ENCODE results near the gene PIK3CB.
"Not testable (repeated sequence)": the region's sequence is repeated elsewhere in the genome, so short reads cannot be mapped to it uniquely, and the experiment has no call there.

Gene PIK3CB

DNA sequence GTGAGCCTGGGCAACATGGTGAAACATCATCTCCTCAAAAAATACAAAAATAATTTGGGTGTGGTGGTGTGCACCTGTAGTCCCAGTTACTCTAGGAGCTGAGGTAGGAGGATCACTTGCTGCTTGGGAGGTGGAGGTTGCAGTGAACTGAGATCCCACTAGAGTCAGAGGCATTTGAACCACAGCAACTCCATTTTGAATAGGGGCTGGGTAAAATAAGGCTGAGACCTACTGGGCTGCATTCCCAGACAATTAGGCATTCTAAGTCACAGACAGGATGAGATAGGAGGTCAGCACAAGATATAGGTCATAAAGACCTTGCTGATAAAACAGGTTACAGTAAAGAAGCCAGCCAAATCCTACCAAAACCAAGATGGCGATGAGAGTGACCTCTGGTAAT, 12.1 kb upstream of the PIK3CB start:
- not testable (repeated sequence) for DNase-seq (ENCODE audit: low read depth)

- DNase-seq (ENCODE audit: low read depth) = no peak
Observed at GRCh38 chr3:138846262-138846791, 11.6 kb upstream of the PIK3CB start.

GRCh38 chr3:138845771-138846173, 11.0 kb upstream of the PIK3CB start:
- no peak for DNase-seq (ENCODE audit: low read depth)

DNA sequence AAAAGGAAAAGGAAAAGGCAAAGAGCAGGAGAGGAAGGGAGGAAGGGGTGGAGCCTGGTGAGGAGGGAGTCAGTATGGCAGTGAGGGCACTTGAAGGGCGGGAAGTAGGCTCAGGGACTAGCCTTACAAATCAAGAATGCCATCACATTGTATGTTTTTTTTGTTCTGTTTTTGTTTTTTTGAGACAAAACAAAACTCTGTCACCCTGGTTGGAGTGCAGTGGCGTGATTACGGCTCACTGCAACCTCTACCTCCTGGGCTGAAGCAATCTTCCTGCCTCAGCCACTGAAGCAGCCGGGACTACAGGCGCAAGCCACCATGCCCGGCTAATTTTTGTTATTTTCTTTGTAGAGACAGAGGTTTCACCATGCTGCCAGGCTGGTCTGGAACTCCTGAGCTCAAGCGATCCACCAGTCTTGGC, 10.5 kb upstream of the PIK3CB start:
- no peak for DNase-seq (ENCODE audit: low read depth)

DNA sequence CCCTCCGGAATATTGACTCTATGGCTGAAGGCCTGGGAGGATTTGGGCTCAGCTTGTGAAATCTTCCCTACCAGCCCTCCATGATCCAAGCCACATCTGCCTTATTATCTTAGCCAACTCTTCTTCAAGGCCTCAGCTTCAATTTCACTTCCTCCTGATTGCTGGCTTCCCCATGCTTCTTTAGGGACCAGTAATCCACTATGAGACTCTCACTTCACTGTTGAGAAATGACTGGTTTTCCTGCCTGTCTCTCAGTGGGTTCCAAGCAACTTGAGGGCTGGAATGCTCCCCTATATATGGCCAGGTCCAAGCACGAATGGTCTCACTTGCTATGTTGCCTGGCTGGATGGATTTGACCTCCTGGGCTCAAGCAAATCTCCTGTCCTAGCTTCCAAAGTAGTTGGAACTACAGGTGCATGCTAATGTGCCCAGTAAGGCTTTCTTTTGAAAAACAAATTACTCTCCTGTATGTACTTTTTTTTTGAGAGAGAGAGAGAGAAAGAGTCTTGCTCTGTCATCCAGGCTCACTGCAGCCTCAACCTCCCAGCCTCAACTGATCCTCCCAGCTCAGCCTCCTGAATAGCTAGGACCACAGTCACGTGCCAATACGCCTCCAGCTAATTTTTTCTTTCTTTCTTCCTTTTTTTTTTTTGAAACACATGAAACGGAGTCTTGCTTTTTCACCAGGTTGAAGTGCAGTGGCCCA, 7.9 kb upstream of the PIK3CB start:
- no peak for DNase-seq (ENCODE audit: low read depth)

- not testable (repeated sequence) for DNase-seq (ENCODE audit: low read depth)
Observed at GRCh38 chr3:138838385-138838784, 3.7 kb upstream of the PIK3CB start.

GRCh38 chr3:138835846-138836245, 1.1 kb upstream of the PIK3CB start:
- not testable (repeated sequence) for DNase-seq (ENCODE audit: low read depth)

DNA sequence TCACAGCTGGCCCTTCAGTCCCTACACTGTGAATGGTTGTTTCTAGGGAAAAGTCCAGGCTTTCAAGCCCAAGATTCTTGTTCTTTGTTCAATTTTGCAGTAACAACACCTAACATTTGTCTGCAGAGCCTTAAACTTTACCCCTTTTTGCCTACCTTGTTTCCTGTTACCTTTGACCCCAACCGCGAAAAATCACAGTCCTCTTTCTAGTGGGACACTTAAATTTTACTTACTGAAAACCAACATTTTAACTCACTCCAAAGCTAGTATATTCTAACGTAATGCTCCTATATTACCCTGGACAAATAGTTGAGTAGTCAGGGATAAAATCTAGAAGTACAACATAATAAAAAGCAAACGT, 649 bp upstream of the PIK3CB start:
- no peak for DNase-seq (ENCODE audit: low read depth)

DNA sequence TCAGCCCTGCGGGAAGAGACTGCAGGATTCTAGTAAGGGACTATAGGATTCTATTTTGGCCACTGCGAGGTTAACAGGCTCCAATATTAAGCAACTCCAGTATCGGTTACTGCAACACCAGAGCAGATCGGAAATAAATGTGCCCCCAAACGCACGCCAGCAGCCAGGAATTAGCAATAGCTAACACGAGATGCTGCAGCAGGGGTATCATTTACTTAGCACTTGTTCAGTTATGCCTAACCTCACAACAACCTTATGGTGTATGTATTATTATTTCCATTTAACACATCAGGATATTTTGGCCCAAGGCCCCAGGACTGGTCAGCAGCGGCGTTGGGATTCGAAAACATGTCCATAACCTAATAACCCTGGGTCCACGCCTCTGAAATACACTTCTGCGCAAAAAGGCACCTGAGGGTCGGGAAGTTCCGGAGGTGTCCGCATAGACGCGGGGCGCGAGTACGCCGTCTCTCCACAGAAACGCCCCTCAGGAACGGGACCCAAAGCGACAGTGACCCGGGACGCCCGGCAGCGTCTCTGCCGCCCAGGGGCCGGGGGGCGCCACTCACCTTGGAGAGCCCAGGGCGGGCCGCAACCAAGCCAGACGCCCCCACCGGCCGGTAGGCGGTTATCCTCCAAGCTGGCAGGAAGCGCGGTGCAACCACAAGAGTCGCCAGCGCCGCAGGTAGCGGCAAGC, 681 bp downstream of the PIK3CB start:
- DNase-seq (ENCODE audit: low read depth) = no peak

GRCh38 chr3:138832473-138833057, 2.2 kb downstream of the PIK3CB start:
- DNase-seq (ENCODE audit: low read depth) = not testable (repeated sequence)

- DNase-seq (ENCODE audit: low read depth) = no peak
Observed at GRCh38 chr3:138829886-138830510, 4.7 kb downstream of the PIK3CB start.

GRCh38 chr3:138829097-138829496, 5.6 kb downstream of the PIK3CB start:
- DNase-seq (ENCODE audit: low read depth) = no peak

GRCh38 chr3:138827222-138827621, 7.5 kb downstream of the PIK3CB start:
- no peak for DNase-seq (ENCODE audit: low read depth)

- no peak for DNase-seq (ENCODE audit: low read depth)
Observed at GRCh38 chr3:138825336-138825735, 9.4 kb downstream of the PIK3CB start.

DNA sequence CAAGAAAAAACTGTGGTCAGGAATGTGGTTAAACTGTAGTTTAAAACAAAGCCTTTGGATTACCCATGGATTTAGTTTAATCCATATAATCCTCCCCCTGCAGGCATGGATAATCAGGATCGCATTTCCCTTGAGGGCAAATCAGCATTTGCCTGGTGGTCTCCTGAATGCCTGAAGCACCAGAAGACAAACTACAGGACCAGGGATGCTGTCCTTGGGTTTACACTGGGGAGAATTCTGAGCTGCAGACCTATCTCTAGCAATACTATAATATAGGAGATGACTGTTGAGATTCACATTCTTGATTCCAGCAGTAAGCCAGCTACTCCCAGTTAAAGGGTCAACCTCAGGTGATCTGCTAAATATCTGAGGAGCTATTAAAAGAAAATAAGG, 10.6 kb downstream of the PIK3CB start:
- no peak for DNase-seq (ENCODE audit: low read depth)

- DNase-seq (ENCODE audit: low read depth) = not testable (repeated sequence)
Observed at GRCh38 chr3:138820379-138820778, 14.3 kb downstream of the PIK3CB start.

DNA sequence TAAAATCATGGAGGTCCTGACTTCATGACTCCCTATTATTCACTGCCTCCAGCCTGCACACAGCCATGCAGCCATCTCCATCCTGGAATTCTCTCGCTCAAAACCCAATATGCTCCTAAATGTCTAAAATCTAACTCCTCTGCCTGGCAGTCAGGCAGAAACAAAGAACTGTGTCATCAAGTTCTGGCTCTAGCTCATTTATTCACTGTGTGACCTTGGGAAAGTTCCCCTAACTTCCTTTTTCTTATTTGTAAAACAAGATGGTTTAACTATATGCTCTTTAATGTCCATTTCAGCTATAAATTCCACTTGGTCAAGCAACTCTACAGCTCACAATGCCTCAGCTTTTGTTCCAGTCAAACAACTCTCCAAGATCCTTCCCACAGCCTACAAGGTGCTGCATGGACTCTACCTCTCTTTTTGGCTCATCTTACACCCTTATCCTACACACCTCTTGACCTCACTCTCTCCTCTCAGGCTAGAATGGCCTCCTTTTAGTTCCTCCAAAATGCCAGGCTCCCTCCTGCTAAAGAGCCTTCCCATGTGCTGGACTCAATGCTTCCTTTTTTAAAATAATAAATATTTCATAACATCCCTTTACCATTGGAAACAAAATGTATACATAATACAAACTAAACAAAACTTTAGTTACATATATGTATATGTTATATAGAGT, 16.4 kb downstream of the PIK3CB start:
- no peak for DNase-seq (ENCODE audit: low read depth)

GRCh38 chr3:138817695-138818094, 17.0 kb downstream of the PIK3CB start:
- no peak for DNase-seq (ENCODE audit: low read depth)

DNA sequence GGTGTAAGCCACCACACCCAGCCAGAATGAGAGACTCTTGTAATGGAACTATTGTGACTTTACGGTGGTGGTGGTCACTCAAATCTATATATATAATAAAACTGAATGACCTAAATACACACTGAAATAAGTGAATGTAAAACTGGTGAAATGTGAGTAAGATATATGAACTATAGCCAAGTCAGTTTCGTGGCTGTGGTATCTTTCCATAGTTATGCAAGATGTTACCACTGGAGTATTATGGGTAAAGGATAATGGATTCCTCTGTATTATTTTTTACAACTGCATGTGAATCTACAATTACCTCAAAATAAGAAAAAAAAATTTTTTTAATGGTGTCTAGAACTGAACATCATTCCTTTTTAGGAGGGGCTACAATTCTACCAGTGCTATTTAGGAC, 21.9 kb downstream of the PIK3CB start:
- DNase-seq (ENCODE audit: low read depth) = no peak

- DNase-seq (ENCODE audit: low read depth) = no peak
Observed at GRCh38 chr3:138809500-138810256, 25.1 kb downstream of the PIK3CB start.

GRCh38 chr3:138806376-138807080, 28.2 kb downstream of the PIK3CB start:
- no peak for DNase-seq (ENCODE audit: low read depth)
